ENCODE data around the gene SECTM1.

SECTM1 gene

DNA sequence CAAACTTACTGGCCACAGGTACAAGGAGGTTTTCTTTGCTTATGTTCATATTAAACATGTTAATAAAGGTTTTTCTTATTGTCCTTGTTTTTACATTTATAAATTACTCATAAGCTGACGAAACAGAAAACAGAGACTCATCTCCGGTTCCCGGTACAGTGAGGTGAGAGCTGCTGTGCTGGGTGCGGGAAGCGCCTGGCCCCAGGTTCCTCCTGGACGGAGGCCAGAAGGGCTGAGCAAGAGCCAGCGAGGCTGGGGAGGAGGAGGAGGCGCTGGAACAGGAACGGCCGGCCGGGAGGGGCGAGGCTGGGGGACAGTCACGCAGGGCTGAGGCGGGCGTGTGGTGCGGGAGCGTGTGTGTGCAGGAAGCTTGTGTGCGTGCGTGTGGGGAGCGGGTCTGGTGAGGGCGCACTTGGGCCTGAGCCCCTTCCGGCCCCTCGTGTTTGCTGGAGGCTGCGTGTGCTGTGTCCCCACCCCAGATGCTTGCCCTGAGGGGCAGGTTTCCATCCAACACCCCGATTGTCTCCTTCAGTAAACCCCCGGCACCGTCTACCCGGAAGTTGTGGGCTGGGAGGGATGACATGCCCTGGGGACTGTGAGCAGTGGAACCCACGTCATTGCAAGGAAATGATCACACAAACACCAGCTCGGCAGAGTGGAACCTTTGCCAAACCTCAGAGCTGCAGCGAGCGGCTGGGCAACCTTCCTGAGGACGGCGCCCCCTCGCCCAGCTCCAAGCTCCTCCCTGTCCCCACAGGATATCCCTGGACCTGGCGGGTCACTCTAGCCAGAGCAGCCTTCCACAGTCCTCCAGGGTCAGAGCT, 35.6 kb downstream of the SECTM1 start:
- peak; percentile 95 for DNase-seq

DNA sequence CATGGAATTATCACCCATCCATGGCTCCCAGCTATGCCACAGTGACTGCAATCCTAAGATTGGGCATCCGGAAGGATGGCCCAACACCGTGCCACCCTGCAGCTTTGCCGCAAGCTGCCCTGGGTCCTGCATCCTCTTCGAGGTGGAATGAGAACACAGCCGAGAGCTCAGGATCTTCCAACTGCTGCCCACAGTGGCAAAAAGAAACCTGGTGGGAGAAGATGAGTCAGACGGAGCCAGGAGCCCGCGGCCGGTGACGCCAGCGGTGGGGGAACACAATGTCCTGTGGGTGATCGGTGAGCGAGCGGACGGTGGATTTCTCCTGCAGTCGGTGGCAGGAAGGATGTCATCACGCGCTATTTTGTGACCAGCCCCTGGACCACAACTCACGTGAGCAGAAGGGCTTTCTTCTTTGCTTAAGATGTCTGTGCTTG, 36.3 kb downstream of the SECTM1 start:
- DNase-seq, result peak; percentile 87

DNA sequence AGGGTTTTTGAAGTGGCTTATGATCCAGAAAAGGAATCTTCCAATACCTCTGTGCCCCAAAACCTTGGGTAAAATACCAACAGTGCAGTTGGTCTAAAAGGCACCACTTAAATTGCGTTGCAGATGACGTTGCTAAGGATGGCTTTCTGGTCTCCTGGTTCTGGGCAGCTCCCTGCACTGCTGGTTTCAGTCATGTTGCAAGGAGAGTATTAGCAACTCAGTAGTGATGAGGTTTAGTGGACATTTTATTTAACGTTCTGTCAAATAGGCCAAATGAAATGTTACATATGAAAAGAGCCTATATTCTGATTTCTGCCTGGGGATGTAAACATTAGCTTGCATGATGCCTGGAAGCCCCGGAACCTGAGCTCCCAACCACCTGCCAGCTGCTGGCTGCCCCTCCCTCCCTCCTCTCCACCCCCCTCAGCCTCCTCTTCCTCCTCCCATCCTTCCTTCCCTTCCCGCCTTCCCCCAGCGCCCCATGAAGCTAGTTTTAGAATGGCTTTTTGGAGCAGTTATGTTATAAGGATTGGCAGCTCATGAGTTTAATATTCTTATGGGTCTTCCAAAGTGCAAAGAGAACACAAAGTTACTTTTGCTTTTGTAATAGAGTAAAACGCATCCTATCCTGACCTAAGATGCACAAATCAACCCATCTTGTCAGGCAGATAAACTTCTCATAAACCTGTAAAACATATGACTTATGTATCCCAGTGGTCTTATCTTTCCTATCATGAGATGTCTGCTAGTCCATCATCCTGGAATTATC, 36.9 kb downstream of the SECTM1 start:
- DNase-seq, result no peak

DNA sequence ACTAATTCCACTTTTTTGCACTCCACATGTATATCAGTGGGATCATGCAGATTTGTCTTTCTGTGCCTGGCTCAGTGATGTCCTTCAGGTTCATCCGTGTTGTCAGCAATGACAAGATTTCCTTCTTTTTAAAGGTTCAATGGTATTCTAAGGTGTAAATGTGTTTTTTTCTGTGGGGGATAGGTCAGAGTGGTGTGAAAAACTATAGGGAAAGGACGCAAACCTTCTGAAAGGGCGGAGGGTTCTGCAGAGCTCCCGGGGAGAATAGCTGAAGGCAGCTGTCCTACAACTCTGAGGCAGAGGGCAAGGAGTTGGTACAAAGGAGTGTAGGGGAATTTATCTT, 38.1 kb downstream of the SECTM1 start:
- no peak for DNase-seq

DNA sequence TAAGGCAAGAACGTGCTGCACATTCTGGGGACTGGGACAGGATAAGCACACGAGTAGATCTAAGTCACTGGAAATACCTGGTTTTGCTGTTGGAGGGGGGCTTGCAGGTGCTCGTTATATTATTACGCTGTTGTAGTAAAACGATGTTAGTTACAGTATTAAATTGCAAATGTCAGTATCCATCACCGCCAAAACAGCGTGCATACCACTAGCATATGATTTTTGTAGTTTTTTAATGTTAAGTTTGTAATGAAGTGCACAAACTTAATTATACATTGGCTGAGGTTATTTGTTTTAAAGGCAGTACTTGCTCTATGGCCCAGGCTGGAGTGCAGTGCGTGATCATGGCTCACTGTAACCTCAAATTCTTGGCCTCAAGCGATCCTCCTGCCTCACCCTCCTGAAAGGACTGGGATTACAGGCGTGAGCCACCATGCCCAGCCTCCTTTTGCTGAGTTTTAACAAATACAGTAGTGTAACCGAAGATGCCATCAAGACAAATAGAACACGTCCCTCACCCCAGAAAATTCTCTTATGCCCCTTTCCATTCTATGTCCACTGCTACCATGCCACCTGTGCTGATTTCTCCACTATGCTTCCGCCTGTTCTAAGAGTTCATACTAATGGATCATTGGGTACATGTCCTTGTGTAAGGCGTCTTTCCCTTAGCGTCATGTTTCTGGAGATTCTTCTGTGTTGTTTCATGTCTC, 39.3 kb downstream of the SECTM1 start:
- no peak for DNase-seq

DNA sequence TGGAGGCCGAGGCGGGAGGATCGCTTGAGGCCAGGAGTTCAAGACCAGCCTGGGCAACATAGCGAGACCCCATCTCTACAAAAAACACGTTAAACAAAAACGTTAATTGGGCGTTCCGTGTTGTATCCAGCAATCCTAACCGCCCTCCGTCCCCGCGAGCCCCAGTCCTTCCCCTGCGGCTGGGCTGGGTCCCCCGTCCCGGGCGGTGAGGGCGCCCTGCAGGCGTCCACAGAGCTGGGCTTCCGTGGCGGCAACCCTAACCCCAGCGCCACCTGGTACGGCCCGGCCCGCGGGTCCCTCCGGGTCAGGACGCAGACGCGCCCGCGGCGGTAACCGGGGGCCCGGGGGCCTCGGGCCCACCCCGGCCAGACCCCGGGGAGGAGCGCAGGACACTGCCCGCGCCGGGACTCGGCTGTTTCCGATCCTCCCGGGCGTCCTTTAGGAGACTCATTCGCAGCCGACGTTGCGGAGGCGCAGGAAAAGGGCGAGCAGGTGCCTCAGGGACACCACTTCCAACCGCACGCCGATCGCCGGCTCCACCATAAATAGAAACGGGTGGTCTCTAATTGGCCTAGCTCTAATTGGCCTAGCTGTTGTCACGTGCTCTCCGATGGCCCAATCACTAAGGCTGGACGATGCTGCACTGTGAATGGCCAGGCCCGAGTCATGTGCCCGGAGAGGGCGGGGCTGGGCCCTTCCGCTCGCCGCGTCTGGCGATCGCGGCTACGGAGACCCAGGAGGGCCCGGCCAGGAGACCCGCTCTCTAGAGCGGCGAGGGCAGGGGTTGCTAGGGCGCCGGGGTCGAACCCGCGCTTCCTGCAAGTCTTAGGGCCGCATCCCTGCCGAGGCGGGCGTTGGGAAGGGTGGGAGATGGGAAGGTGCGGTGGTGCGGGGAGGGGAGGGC, 41.1 kb downstream of the SECTM1 start:
- peak; percentile 97 for DNase-seq

DNA sequence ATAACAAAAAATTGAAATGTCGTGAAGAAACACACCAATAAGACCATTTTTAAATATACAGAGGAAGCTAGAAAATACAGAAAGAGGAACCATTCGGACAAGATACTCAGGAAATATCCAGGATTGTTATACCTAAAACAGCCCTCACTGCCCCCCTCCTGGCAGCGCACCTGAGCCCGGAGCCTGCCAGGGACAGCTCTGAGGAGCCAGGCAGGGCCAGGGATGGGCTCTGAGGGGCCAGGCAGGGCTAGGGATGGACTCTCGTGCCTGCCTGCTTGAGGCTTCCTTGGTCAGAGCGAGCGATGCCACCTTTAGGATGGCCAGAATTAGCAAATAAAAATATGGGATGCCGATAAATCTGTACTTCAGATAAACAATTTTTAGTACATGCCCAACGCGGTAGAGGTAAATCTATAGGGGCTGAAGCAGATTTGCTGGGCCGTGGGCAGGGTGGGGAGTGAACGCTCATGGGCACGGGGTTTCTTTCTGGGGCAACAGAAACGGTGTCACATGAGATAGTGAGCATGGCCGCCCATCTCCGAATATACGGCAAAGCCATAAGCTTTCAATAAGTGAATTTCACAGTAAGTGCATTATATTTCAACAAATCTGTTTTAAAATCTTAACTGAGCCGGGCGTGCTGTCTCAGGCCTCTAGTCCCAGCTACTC, 41.9 kb downstream of the SECTM1 start:
- DNase-seq, result no peak

DNA sequence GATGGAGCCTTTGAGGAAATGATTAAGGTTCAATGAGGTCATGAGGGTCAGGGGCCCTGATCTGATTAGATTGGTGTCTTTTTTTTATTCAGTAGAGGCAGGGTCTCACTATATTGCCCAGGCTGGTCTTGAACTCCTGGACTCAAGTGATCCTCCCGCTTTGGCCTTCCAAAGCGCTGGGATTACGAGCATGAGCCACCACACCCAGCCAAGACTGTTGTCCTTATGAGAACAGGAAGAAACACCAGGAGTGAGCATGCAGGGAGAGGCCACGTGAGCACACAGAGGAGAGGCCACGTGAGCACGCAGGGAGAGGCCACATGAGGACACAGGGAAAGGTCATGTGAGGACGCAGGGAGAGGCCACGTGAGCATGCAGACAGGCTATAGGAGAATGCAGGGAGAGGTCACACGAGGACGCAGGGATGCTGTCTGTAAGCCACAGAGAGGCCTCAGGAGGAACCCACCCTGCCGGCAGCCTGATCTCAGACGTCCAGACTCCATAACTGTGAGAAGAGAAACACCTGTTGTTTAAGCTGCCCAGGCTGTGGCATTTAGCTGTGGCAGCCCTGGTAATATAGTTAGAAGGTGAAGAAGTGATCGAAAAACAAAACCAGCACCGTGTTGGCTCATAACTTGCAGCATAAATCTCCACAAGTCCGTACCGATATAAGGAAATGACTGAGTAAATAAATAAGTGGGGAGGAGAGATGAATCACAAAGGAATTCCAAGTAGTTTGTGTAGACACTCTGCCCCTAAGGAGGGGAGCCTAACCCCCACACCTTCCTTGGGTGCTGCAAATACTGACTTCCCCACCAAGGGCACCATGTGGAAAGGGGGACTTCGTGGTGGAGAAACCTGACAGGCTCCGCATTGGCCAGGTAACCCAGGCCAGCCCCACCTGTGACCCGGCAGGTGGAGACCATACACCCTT, 45.4 kb downstream of the SECTM1 start:
- no peak for DNase-seq

DNA sequence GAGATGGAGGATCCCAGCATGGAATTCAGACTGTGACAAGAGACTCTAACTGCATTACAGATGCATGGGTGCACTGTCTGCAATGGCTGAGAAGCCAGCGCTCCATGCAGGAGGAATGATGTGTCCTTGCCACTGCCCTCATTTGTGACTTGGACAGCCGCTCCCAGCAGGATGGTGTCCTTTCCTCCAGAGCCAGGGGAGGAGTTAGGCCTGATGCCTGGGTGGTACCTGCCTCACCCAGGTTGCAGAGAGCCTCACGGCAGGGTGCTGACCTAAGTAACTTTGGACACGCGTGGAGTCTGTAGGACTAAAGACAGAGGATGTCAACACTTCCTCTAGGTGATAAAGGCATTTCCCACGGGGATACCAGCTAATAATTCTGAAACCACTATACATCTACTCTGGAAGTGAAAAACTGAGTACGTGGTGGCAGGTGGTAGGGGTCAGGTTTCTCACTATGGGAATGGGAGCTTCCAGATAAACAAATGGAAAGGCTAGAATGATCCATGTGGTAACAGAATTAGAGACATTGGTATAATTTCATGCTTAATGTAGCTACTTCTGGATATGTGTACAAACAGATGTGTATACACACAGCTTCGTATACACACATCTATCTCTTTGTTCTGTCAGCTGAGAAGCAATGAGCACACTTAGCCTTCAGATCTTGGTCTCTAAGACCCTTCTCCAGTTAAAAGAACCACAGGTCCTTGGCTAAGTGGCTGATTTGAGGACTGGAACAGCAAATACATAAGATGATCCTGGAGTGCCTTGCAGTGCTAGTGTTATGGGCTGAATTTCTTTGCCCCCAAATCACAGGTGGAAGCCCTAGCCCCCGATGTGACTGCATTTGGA, 46.3 kb downstream of the SECTM1 start:
- no peak for DNase-seq

DNA sequence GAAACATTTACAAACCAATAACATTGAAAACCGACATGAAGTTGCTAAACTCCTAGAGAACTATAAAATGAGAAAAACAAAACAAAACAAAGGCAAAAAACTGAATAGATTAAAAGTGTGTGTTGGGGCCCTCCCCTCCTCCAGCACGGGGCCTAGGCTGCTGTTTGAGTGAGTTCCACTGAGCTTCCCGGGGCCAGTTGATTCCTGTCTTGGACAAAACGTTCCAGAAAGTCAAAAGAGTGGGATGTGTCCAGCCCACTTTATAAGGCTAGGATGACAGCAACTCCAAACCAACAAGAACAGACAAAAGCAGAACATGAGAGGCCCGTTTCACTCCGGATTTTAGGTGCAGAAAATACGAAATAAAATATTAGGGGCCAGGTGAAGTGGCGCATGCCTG, 48.4 kb downstream of the SECTM1 start:
- no peak for DNase-seq

DNA sequence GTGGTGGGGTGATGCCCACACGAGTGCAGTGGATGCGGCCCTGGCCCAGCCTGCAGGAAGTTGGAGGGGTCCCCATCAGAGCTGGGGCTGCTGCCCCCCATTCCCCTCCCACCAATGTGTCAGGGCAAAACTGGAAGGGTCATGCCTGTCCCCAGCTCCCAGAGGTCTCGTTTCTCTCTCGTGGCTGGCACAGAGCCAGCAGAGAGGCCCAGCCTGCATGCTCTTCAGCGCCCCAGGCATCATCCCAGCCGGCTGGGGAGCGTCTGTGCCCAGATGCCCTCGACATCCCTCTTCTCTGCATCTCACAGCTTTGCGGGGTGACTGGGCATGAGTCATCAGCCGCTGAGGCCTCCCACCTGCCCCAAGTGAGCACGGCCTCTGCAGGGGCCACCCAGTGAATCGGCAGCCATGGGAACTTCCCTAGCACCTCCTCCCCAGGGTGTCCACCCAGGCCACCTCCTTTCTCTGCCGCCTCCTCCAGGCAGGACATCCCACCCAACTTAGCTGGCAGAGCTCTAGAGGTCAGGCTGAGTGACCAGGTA, 50.3 kb downstream of the SECTM1 start:
- no peak for DNase-seq

DNA sequence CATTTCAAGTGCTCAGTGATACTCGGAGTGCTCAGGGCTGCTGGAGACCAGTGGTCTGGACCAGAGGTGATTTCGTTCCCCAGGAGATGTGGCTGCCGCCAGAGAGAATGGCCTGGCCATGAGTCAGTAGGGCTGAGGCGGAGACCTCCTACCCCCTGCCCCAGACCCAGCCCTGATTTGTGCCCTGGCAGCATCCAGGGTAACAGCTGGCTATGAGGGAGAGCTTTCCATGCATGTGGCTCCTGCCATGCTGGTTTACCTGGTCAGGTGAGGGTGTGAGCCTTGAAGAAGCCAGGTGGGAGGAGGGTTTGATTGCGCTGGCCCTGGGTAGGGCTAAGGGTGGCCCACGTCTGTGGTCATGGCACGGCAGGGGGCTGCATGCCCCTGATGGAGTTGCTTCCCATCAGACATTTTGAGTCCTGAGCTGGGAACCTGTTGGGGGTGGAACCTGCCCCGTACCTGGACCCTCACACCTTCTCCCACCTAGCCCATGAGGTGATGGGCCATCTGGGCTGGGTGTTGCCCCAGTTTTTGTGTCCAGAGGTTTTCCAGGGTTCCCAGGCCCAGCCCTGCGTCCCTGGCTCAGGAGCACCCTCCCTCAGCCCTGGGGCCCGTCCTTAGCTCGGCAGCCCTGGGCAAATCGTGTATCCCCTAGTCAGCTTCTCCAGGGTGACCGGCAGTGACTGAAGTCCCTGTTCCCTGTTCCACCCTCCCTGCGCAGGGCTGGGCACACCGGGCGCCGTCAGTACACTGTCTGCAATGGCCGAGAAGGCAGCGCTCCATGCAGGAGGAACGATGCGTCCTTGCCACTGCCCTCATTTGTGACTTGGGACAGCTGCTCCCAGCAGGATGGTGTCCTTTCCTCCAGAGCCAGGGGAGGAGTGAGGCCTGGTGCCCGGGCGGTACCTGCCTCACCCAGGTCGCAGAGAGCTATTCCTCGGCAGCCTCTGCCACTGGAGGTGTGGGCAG, 51.0 kb downstream of the SECTM1 start:
- no peak for DNase-seq

DNA sequence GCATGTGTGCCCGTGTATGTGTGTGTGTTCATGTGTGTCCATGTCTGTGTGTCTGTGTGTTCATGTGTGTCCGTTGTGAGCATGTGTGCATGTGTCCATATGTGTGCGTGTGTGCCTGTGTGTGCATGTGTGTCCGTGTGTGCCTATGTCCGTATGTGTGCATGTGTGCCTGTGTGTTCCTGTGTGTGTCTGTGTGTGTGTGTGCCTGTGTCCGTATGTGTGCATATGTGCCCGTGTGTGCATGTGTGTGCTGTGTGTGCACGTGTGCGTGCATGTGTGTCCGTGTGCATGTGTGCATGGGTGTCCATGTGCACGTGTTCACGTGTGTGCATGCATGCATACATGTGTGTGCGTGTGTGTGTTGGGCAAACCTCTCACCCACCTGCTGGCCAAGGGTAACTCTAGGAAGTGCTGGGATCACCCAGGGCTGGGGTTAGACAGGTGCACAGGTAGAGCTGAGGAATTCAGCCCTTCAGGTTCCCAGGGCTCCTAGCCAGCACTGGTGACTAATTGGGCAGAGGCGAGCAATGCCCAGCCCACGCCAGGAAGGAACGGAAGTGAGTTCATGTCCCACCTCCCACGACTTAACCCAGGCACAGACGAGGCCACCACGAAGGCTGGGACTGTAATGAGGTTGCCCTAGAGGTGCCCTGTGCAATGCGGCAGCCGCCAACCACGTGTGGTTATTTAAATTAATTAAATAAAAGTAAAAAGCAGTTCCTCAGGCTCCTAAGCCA, 51.9 kb downstream of the SECTM1 start:
- DNase-seq, result no peak

DNA sequence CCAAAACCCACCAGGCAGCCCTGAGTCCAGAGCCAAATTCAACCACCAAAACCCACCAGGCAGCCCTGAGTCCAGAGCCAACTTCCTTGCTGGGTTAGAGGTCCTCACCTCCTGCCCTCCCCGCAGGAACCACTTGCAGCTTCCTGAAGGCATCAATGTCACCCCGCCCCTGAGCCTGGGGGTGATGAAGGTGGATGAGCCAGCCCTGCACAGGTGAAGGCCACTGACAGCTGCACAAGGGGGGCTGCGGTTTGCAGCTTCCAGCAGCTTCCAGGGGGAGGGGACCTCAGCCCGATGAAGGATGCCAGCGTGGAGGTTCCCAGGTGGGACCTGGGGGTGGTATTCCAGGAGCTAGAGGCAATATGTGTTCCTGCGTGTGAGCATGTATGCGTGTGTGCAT, 52.5 kb downstream of the SECTM1 start:
- DNase-seq, result no peak

DNA sequence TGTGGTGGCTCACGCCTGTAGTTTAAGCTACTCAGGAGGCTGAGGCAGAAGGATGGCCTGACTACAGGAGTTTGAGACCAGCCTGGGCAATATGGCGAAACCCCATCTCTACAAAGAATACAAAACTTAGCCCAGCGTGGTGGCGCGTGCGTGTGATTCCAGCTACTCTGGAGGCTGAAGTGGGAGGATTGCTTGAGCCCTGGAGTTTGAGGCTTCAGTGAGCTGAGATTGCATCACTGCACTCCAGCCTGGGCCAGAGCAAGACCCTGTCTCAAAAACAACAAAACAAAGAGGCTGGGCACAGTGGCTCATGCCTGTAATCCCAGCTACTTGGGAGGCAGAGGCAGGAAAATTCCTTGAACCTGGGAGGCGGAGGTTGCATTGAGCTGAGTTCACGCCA, 53.0 kb downstream of the SECTM1 start:
- DNase-seq, result no peak

DNA sequence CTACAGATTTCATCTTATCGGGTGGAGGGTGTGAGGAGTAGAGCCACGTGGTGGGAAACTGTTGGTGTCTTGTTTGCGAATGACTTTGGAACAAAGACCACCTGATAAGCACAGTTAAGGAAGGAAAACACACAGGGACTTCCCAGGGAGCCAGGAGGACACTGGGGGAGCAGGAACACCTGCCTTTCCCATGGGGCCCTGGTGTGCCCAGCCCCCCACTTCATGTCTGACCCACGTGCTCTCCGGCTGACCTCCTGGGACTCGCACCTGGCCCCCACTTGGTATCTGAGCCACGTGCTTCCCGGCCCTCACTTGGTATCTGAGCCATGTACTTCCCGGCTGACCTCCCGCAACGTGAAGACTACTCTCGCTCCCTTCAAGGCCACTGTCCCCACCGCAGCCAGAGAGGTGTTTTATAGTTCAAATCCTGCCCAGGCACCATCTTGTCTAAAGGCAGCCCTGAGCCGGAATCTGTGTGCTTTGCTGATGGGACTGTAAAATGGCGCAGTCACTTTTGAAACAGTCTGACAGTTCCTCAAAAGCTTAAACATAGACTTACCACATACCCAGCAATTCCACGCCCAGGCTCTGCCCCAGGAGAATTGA, 54.7 kb downstream of the SECTM1 start:
- no peak for DNase-seq

DNA sequence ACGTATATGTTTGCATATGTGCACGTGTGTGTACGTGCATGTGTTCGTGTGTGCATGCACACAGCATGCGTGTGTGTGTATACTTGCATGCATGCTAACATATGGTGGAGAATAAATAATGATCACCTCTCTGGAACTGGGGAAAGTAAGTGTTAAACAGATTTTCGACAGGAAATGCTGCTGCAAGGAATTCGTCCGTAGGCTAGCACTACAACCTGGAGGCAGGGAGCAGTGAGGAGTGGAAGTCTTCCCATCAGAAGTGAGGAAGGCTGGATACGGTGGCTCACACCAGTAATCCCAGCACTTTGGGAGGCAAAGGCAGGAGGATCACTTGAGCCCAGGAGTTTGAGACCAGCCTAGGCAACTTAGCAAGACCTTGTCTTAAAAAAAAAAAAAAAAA, 55.3 kb downstream of the SECTM1 start:
- no peak for DNase-seq
